Measurements from ENCODE around the gene CFAP210.

- no peak for TF ChIP-seq NFATC3 (IDR thresholded peaks at IDR 0.05)
- no peak for TF ChIP-seq MAZ (CRISPR knock-in tag; conservative IDR thresholded peaks at IDR 0.05 in 1 of 2, IDR thresholded peaks at IDR 0.05 in 1 of 2)
- no peak for TF ChIP-seq CLOCK (CRISPR knock-in tag; IDR thresholded peaks at IDR 0.05; ENCODE audit: borderline replicate concordance)
- TF ChIP-seq SP2 (IDR thresholded peaks at IDR 0.05; ENCODE audit: extremely low read depth, low read depth, low read length, poor library complexity, severe bottlenecking) = no peak
- TF ChIP-seq TEAD4 (IDR thresholded peaks at IDR 0.05; ENCODE audit: low read length) = no peak
- TF ChIP-seq TEAD4 (CRISPR knock-in tag; IDR thresholded peaks at IDR 0.05; ENCODE audit: borderline replicate concordance) = no peak
- no peak for TF ChIP-seq CTCF (IDR thresholded peaks at IDR 0.05 in 2 of 3, conservative IDR thresholded peaks at IDR 0.05 in 1 of 3; ENCODE audit: insufficient read depth in 2 of 3, low read depth in 1 of 3, low read length in 3 of 3)
- no peak for TF ChIP-seq ZNF263 (CRISPR knock-in tag; IDR thresholded peaks at IDR 0.05; ENCODE audit: borderline replicate concordance)
- TF ChIP-seq CC2D1A (IDR thresholded peaks at IDR 0.05) = no peak
- no peak for TF ChIP-seq RFX5 (IDR thresholded peaks at IDR 0.05; ENCODE audit: low read depth, low read length)
- no peak for TF ChIP-seq POLR2A (conservative IDR thresholded peaks at IDR 0.05)
- no peak for TF ChIP-seq SRF (CRISPR knock-in tag; IDR thresholded peaks at IDR 0.05)
- no peak for TF ChIP-seq SREBF2 (CRISPR knock-in tag; IDR thresholded peaks at IDR 0.05)
Measured at GRCh38 chr2:169670937-169671336, 23.3 kb downstream of the CFAP210 start.
